Measurements from ENCODE around the gene RHOJ. TPM values are rescaled to one million over a fixed set of nuclear protein-coding genes. Genes with fewer than 3 reads are reported as not detected.

Gene RHOJ
- total and polyA plus RNA-seq, 2 of the 8 experiments (the other 6 are each of a cell fraction or from before 2014, with no cell fraction given): 0.11 TPM; not detected in 1

- no peak for TF ChIP-seq ATF3 (IDR thresholded peaks at IDR 0.05; ENCODE audit: insufficient read depth, low read depth, low read length)
- no peak for TF ChIP-seq RXRA (IDR thresholded peaks at IDR 0.05; ENCODE audit: insufficient read depth, low read depth, low read length)
- TF ChIP-seq EZH2 (IDR thresholded peaks at IDR 0.05; ENCODE audit: low read depth, low read length, severe bottlenecking): no peak
Observed at GRCh38 chr14:63300854-63301253, 96.6 kb downstream of the RHOJ start (continued).

All from H1 (cell line).